ENCODE measurements around the gene DENND4A.

DNA sequence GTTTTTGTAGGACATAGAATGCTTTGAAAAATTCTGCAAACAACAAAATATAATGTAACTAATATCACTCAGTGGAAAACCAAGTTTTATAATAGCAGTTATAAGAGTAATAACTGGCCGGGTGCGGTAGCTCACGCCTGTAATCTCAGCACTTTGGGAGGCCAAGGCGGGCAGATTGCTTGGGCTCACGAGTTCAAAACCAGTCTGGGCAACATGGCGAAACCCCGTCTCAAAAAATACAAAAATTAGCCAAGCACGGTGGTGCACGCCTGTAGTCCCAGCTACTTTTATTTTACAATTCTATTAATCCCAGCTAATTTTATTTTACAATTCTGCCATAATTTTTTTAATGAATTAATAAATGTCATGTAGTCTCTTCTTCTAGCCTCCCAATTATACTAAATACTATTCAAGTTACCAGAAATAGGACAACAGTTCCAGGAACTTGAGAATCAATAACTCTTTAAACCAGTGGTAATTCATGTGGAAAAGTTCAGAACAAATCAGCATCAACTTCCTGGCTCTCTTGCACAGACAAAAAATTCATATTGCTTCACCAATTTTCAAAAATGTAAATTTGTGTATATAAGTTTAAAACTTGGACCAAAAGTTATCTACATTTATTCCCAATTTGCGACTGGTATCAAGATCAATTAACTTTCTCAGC is 2.2 kb downstream of the DENND4A start:
- no peak for TF ChIP-seq POLR2A (IDR thresholded peaks at IDR 0.05; ENCODE audit: low read length)
- no peak for TF ChIP-seq TP53 (CRISPR knock-in tag; IDR thresholded peaks at IDR 0.05)
- TF ChIP-seq, protein P1, sequence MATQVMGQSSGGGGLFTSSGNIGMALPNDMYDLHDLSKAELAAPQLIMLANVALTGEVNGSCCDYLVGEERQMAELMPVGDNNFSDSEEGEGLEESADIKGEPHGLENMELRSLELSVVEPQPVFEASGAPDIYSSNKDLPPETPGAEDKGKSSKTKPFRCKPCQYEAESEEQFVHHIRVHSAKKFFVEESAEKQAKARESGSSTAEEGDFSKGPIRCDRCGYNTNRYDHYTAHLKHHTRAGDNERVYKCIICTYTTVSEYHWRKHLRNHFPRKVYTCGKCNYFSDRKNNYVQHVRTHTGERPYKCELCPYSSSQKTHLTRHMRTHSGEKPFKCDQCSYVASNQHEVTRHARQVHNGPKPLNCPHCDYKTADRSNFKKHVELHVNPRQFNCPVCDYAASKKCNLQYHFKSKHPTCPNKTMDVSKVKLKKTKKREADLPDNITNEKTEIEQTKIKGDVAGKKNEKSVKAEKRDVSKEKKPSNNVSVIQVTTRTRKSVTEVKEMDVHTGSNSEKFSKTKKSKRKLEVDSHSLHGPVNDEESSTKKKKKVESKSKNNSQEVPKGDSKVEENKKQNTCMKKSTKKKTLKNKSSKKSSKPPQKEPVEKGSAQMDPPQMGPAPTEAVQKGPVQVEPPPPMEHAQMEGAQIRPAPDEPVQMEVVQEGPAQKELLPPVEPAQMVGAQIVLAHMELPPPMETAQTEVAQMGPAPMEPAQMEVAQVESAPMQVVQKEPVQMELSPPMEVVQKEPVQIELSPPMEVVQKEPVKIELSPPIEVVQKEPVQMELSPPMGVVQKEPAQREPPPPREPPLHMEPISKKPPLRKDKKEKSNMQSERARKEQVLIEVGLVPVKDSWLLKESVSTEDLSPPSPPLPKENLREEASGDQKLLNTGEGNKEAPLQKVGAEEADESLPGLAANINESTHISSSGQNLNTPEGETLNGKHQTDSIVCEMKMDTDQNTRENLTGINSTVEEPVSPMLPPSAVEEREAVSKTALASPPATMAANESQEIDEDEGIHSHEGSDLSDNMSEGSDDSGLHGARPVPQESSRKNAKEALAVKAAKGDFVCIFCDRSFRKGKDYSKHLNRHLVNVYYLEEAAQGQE (IDR thresholded peaks at IDR 0.05), result no peak
- TF ChIP-seq, protein P2, sequence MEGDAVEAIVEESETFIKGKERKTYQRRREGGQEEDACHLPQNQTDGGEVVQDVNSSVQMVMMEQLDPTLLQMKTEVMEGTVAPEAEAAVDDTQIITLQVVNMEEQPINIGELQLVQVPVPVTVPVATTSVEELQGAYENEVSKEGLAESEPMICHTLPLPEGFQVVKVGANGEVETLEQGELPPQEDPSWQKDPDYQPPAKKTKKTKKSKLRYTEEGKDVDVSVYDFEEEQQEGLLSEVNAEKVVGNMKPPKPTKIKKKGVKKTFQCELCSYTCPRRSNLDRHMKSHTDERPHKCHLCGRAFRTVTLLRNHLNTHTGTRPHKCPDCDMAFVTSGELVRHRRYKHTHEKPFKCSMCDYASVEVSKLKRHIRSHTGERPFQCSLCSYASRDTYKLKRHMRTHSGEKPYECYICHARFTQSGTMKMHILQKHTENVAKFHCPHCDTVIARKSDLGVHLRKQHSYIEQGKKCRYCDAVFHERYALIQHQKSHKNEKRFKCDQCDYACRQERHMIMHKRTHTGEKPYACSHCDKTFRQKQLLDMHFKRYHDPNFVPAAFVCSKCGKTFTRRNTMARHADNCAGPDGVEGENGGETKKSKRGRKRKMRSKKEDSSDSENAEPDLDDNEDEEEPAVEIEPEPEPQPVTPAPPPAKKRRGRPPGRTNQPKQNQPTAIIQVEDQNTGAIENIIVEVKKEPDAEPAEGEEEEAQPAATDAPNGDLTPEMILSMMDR (IDR thresholded peaks at IDR 0.05), result no peak
- TF ChIP-seq, protein P3, sequence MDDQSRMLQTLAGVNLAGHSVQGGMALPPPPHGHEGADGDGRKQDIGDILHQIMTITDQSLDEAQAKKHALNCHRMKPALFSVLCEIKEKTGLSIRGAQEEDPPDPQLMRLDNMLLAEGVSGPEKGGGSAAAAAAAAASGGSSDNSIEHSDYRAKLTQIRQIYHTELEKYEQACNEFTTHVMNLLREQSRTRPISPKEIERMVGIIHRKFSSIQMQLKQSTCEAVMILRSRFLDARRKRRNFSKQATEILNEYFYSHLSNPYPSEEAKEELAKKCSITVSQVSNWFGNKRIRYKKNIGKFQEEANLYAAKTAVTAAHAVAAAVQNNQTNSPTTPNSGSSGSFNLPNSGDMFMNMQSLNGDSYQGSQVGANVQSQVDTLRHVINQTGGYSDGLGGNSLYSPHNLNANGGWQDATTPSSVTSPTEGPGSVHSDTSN (IDR thresholded peaks at IDR 0.05), result no peak
- TF ChIP-seq KDM1A (IDR thresholded peaks at IDR 0.05; ENCODE audit: low read depth), result no peak
- TF ChIP-seq PHF8 (IDR thresholded peaks at IDR 0.05; ENCODE audit: borderline replicate concordance, low read depth), result no peak
- no peak for TF ChIP-seq EP300 (IDR thresholded peaks at IDR 0.05)
- TF ChIP-seq, protein P4, sequence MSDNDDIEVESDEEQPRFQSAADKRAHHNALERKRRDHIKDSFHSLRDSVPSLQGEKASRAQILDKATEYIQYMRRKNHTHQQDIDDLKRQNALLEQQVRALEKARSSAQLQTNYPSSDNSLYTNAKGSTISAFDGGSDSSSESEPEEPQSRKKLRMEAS (IDR thresholded peaks at IDR 0.05), result no peak
- TF ChIP-seq, protein P5, sequence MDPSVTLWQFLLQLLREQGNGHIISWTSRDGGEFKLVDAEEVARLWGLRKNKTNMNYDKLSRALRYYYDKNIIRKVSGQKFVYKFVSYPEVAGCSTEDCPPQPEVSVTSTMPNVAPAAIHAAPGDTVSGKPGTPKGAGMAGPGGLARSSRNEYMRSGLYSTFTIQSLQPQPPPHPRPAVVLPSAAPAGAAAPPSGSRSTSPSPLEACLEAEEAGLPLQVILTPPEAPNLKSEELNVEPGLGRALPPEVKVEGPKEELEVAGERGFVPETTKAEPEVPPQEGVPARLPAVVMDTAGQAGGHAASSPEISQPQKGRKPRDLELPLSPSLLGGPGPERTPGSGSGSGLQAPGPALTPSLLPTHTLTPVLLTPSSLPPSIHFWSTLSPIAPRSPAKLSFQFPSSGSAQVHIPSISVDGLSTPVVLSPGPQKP (IDR thresholded peaks at IDR 0.05; ENCODE audit: low read depth, low read length), result no peak
- TF ChIP-seq MAZ (IDR thresholded peaks at IDR 0.05; ENCODE audit: borderline replicate concordance, low read depth, low read length), result no peak
